Endothelial cell of umbilical vein (primary cell): ENCODE measurements around the gene CPSF7. TPM values are rescaled to one million over a fixed set of nuclear protein-coding genes. Genes with fewer than 3 reads are reported as not detected.

Experiments
- BruUV-seq: library from RNA; stranded (reverse); fragments of 400-500 nt; replicated peaks from 2 replicates; lab custom pipeline; 2021; lab: Mats Ljungman, UMichigan
- CTCF ChIA-PET: fragments of 300-600, 350-600 bp; sonication (Branson Sonifier 250); formaldehyde crosslinking; loops from one replicate; lab custom pipeline; 2021; ENCODE audit warnings: antibody characterized with exemption, inconsistent platforms; lab: Charles Lee
- POLR2A ChIA-PET: fragments of 300-600, 350-600 bp; sonication (Branson Sonifier 250); formaldehyde crosslinking; loops from one replicate; lab custom pipeline; 2021; ENCODE audit warnings: antibody characterized with exemption, inconsistent platforms; lab: Charles Lee
- DNase-seq: peaks from one replicate; pipeline ENCODE4 v3.0.0-alpha.2; 2011; ENCODE audit warnings: low read depth, low spot score
- FAIRE-seq: peaks from 2 replicates; lab custom pipeline; 2011; peaks lifted over from hg19 to GRCh38; lab: Jason Lieb, UNC
- H2AFZ ChIP-seq: 2 replicates; pipeline ENCODE4 v1.6.0; 2012; ENCODE audit warnings: low read depth, low read length, control low read depth, inconsistent platforms
- H3K27ac ChIP-seq: 2 replicates; pipeline ENCODE4 v1.5.1; 2011; ENCODE audit warnings: low read depth, mild to moderate bottlenecking, control low read depth, low read length, moderate library complexity; ENCODE audit not compliant: insufficient read depth
- H3K27me3 ChIP-seq, 2 experiments: 2 replicates each; pipeline versions ENCODE4 v1.6.0 to v1.6.1; 2011; ENCODE audit warnings: low read length in 2 of 2, mixed read lengths in 1 of 2; ENCODE audit not compliant: control insufficient read depth in 2 of 2, insufficient read depth in 2 of 2
- H3K36me3 ChIP-seq, 2 experiments: 2 replicates in 1 of 2; 3 replicates in 1 of 2; pipeline ENCODE4 v1.5.1; 2011; ENCODE audit warnings: low read length in 2 of 2, mild to moderate bottlenecking in 1 of 2, moderate library complexity in 1 of 2; ENCODE audit not compliant: control insufficient read depth in 2 of 2, insufficient read depth in 2 of 2; ENCODE audit errors: extremely low read depth in 1 of 2
- H3K4me1 ChIP-seq: 3 replicates; pipeline ENCODE4 v1.5.1; 2011; ENCODE audit warnings: mild to moderate bottlenecking, low read length; ENCODE audit not compliant: control insufficient read depth, insufficient read depth; ENCODE audit errors: extremely low read depth
- H3K4me2 ChIP-seq: 2 replicates; pipeline ENCODE4 v1.6.1; 2011; ENCODE audit warnings: low read length, control low read depth, mixed read lengths; ENCODE audit not compliant: insufficient read depth
- H3K4me3 ChIP-seq, 3 experiments: fragments of 200-600 bp in 1 of 3; sonication (generic), shearing (Covaris generic) in 1 of 3; replicated peaks in 1 of 3; 2 replicates each; pipeline ENCODE4 v1.5.1; 2011 to 2016; ENCODE audit warnings: control low read depth in 3 of 3, low read length in 3 of 3, mild to moderate bottlenecking in 2 of 3, inconsistent platforms in 1 of 3, low read depth in 1 of 3, moderate library complexity in 1 of 3; ENCODE audit not compliant: insufficient read depth in 1 of 3
- H3K79me2 ChIP-seq: 2 replicates; pipeline ENCODE4 v1.6.0; 2012; ENCODE audit warnings: low read length, inconsistent platforms; ENCODE audit not compliant: control insufficient read depth, insufficient read depth
- H3K9ac ChIP-seq: replicated peaks from 2 replicates; pipeline ENCODE3; 2011; ENCODE audit warnings: low read length, control low read depth; ENCODE audit not compliant: insufficient read depth; ENCODE audit errors: extremely low read depth
- H3K9me1 ChIP-seq: replicated peaks from 3 replicates; pipeline ENCODE4 v1.6.0; 2011; ENCODE audit warnings: mild to moderate bottlenecking, low read length; ENCODE audit not compliant: control insufficient read depth, insufficient read depth; ENCODE audit errors: extremely low read depth
- H3K9me3 ChIP-seq: replicated peaks from 2 replicates; pipeline ENCODE4 v1.5.1; 2012; ENCODE audit warnings: low read length, inconsistent platforms; ENCODE audit not compliant: control insufficient read depth, insufficient read depth
- H4K20me1 ChIP-seq: replicated peaks from 2 replicates; pipeline ENCODE3; 2011; ENCODE audit warnings: mild to moderate bottlenecking, low read length; ENCODE audit not compliant: control insufficient read depth, insufficient read depth; ENCODE audit errors: extremely low read depth
- FOS ChIP-seq: IDR thresholded peaks from 2 replicates; pipeline ENCODE4 v1.6.1; 2011; ENCODE audit warnings: mild to moderate bottlenecking, low read length, moderate library complexity, borderline replicate concordance; ENCODE audit not compliant: insufficient read depth
- MYC ChIP-seq: IDR thresholded peaks from one replicate; pipeline ENCODE4 v1.6.1; 2011; ENCODE audit warnings: mild to moderate bottlenecking, low read depth, low read length
- dilution Hi-C: fragments of 300-500 bp; cut with MboI; formaldehyde crosslinking; loops from one replicate; pipeline ENCODE4 v1.15.0; 2019; ENCODE audit warnings: low sequenced_read_pairs; ENCODE audit not compliant: extremely low pct_ligation_motif_present
- intact Hi-C: fragments of 100-400 bp; cut with micrococcal nuclease; formaldehyde crosslinking; loops from one replicate; pipeline ENCODE4 v1.10.0; 2022
- polyA plus RNA-seq, 4 experiments: library from polyadenylated mRNA; depleted of rRNA in 3 of 4; stranded (reverse) in 3 of 4; unstranded in 1 of 4; fragments of >200 nt; gene quantifications; 2 replicates each; pipeline versions ENCODE4 v1.2.1 to v1.2.3, GENCODE V29; 2011 to 2012; ENCODE audit warnings: missing spikeins in 1 of 4
- total RNA-seq: library from RNA; stranded (reverse); gene quantifications from 2 replicates; pipeline ENCODE4 v1.2.3, GENCODE V29; 2021
- TF ChIP-seq, protein P1 (sequence below), 2 donors: IDR thresholded peaks; 1 replicate in 1 of 2; 2 replicates in 1 of 2; pipeline ENCODE4 v1.5.1; 2011; ENCODE audit warnings: low read length in 2 of 2, mild to moderate bottlenecking in 2 of 2, moderate library complexity in 2 of 2, control low read depth in 1 of 2, inconsistent platforms in 1 of 2, low read depth in 1 of 2; ENCODE audit not compliant: insufficient read depth in 1 of 2; ENCODE audit errors: extremely low read depth in 1 of 2

Gene CPSF7
- total and polyA plus RNA-seq, 2 donors (not counting 3 experiments of a cell fraction or from before 2014, with no cell fraction given): 77.0 to 88.4 TPM

DNA sequence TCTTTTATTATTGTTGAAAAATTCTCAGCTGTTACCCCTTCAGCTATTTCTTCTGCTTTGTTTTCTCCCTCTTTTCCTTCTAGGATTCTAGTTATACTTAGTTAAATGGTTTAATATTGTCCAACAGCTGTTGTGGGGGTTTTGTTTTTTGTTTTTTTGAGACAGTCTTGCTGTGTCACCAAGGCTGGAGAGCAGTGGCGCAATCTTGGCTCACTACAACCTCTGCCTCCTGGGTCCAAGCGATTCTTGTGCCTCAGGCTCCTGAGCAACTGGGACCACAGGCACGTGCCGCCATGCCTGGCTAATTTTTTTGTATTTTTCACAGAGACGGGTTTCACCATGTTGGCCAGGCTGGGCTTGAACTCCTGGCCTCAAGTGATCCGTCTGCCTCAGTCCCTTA lies 12.8 kb upstream of the CPSF7 start:
- dilution Hi-C loops: no loop called here
- Histone ChIP-seq H4K20me1 (no peaks in the 10 kb centered on the region), H3K27ac (no peak overlapping the region), H3K9ac (no peak overlapping the region), H3K36me3 (peaks cover 15 to 30% of the 10 kb centered on the region in 2 experiments), H2AFZ (no peak overlapping the region), H3K27me3 (no peaks in the 10 kb centered on the region), H3K9me3 (no peaks in the 10 kb centered on the region), H3K4me2 (no peak overlapping the region), H3K9me1 (no peaks in the 10 kb centered on the region), H3K4me3 (no peak overlapping the region), H3K4me1 (no peaks in the 10 kb centered on the region), H3K79me2 (peaks cover 22% of the 10 kb centered on the region)
- TF ChIP-seq, protein P1, sequence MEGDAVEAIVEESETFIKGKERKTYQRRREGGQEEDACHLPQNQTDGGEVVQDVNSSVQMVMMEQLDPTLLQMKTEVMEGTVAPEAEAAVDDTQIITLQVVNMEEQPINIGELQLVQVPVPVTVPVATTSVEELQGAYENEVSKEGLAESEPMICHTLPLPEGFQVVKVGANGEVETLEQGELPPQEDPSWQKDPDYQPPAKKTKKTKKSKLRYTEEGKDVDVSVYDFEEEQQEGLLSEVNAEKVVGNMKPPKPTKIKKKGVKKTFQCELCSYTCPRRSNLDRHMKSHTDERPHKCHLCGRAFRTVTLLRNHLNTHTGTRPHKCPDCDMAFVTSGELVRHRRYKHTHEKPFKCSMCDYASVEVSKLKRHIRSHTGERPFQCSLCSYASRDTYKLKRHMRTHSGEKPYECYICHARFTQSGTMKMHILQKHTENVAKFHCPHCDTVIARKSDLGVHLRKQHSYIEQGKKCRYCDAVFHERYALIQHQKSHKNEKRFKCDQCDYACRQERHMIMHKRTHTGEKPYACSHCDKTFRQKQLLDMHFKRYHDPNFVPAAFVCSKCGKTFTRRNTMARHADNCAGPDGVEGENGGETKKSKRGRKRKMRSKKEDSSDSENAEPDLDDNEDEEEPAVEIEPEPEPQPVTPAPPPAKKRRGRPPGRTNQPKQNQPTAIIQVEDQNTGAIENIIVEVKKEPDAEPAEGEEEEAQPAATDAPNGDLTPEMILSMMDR (IDR thresholded peaks at IDR 0.05; ENCODE audit: extremely low read depth in 1 of 2, insufficient read depth in 1 of 2, low read depth in 1 of 2, low read length in 2 of 2): no peak
- TF ChIP-seq MYC (no peak), FOS (no peak)
- intact Hi-C loops: no loop called here
- FAIRE-seq: no peak
- CTCF ChIA-PET: interaction anchor here (1.4 to 2.0 kb wide), 2 partner anchors 74 to 196 kb away, joined by 7 to 8 read pairs; no protein-coding TSS in a partner anchor
- POLR2A ChIA-PET: no interaction called here
- DNase-seq: no peak
- BruUV-seq: no TSS peak

DNA sequence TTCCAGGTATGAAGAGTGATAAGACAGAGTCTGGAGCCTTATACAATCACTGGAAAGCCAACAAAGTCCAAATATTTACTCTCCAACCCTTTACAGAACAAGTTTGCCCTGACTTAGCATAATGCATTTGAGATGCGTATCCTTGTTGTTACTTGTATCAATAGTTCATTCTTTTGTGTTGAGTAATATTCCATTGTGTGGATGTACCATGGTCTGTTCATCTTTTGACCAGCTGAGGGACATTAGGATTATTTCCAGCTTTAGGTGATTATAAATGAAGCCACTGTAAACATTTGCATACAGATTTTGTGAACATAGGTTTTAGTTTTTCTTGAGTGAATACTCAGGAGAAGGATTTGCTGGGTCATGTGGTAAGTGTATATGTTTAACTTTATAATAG lies 9.8 kb upstream of the CPSF7 start:
- BruUV-seq: no TSS peak
- dilution Hi-C loops (no loop called here), intact Hi-C loops (no loop called here)
- no peak overlapping the region for H3K4me2 ChIP-seq
- H3K36me3 ChIP-seq: peaks cover 13 to 30% of the 10 kb centered on the region in 2 experiments
- ChIA-PET CTCF (interaction anchor here (1.4 kb wide), 1 partner anchor 43 kb away, joined by 3 read pairs; no protein-coding TSS in a partner anchor), POLR2A (no interaction called here)
- H3K79me2 ChIP-seq: peaks cover 51% of the 10 kb centered on the region
- FAIRE-seq (no peak), DNase-seq (no peak)
- no peaks in the 10 kb centered on the region for H3K27me3 ChIP-seq
- no peaks in the 10 kb centered on the region for H3K9me3 ChIP-seq
- peaks cover 7% of the 10 kb centered on the region for H3K4me1 ChIP-seq
- no peak overlapping the region for H2AFZ ChIP-seq
- no peak overlapping the region for H3K27ac ChIP-seq
- no peak for TF ChIP-seq MYC
- no peaks in the 10 kb centered on the region for H3K9me1 ChIP-seq
- H3K4me3 ChIP-seq: no peak overlapping the region
- H4K20me1 ChIP-seq: peaks cover 5% of the 10 kb centered on the region
- no peak overlapping the region for H3K9ac ChIP-seq
